ENCODE data around the gene ZBTB16. TPM values are rescaled to one million over a fixed set of nuclear protein-coding genes. Genes with fewer than 3 reads are reported as not detected.

ZBTB16 gene
- total and polyA plus RNA-seq, 3 donors from 2014 or later = 11.4 to 88.5 (median 51.5) TPM

DNA sequence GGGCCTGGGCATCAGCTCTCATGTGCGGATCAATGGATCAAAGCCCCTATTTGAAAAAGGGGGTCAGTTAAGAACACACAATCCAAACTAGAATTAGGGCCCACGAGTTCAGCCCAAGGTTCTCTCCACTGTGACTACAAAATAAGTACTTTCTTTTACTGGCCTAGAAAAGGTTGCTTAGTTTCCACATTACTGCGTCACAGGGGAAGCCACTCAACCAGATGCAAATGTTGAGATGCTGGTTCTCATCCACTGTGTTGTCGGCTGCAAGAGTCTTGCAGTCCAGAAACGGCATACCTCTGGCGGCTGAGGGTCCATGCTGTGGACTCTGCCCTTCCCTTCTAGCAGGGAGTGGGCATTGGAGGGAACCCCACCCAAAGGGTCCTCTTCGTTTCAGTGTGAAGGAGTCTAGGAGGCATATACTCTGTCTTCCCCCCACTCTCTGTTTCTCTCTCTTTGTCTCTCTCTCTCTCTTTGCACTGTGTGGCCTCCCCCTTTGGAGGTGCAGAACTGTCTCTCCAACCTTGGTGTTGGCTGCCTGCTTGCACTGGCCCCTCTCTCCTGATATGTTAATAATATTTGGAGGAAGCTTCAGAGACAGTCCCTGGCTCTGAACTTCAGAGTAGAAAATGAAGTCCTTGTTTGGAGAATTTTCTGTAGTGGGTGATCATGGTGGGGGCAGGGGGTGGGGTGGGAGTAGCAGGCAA is 137.6 kb downstream of the ZBTB16 start:
- no peak overlapping the region for H3K4me3 ChIP-seq
- no peaks in the 10 kb centered on the region for H3K27me3 ChIP-seq
- no peaks in the 10 kb centered on the region for H3K36me3 ChIP-seq (ENCODE audit: low read depth, missing control alignments)
- intact Hi-C loops (cut with DNase I; ENCODE audit: low total_unique reads) = no loop called here
- WGBS, 2 donors = 52 to 68% methylated on average over 7 of the region's 7 CpGs
- H3K9me3 ChIP-seq = no peaks in the 10 kb centered on the region
- TF ChIP-seq, protein P1, sequence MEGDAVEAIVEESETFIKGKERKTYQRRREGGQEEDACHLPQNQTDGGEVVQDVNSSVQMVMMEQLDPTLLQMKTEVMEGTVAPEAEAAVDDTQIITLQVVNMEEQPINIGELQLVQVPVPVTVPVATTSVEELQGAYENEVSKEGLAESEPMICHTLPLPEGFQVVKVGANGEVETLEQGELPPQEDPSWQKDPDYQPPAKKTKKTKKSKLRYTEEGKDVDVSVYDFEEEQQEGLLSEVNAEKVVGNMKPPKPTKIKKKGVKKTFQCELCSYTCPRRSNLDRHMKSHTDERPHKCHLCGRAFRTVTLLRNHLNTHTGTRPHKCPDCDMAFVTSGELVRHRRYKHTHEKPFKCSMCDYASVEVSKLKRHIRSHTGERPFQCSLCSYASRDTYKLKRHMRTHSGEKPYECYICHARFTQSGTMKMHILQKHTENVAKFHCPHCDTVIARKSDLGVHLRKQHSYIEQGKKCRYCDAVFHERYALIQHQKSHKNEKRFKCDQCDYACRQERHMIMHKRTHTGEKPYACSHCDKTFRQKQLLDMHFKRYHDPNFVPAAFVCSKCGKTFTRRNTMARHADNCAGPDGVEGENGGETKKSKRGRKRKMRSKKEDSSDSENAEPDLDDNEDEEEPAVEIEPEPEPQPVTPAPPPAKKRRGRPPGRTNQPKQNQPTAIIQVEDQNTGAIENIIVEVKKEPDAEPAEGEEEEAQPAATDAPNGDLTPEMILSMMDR (IDR thresholded peaks at IDR 0.05) = no peak
- TF ChIP-seq POLR2A (IDR thresholded peaks at IDR 0.05) = no peak
- peak overlapping the region; percentile 79 to 90 for H3K27ac ChIP-seq
- H3K4me1 ChIP-seq = peaks cover 59% of the 10 kb centered on the region
- no peak for DNase-seq

DNA sequence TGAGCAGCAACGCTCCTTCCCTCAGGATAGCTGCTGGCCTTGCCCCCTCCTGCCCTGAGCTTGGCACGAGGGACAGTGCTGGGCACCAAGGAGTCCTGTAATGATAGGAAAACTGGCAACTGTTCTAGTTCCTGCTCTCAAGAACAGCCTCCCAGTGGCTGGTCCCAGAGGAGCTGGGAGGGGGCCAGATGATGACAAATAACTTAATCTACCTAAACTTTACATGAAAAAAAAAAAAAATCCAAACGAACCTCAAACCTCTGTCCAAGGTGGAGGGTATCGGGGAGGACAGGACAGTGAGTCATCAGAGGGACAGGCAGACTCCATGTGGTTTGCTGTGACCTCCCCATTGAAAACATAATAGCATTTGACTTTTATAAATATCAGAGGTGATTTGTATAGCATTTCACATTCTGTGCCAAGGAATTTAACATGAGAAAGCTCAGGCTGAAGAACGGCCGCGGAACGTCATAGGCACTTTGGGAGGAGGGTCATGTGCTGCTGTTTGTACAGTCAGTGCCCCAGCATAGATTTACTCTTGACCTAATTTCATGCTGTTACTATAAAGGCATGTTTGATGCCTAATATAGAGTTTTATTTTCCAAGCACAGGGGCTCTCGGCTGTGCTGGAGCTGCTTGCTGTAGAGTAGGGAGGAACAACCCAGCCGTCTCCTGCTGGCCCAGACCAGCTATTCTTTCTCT is 138.4 kb downstream of the ZBTB16 start:
- intact Hi-C loops (cut with DNase I; ENCODE audit: low total_unique reads) = no loop called here
- H3K27ac ChIP-seq = peak overlapping the region; percentile 79 to 90
- DNase-seq = peak; percentile 88
- no peaks in the 10 kb centered on the region for H3K27me3 ChIP-seq
- TF ChIP-seq, protein P1 (IDR thresholded peaks at IDR 0.05) = peak in 1 of 3 experiments; percentile 8
- TF ChIP-seq POLR2A (IDR thresholded peaks at IDR 0.05) = peak; percentile 31
- 25 to 38% methylated on average over 10 of the region's 10 CpGs for WGBS, 2 donors
- H3K4me1 ChIP-seq = peaks cover 64% of the 10 kb centered on the region
- no peaks in the 10 kb centered on the region for H3K36me3 ChIP-seq (ENCODE audit: low read depth, missing control alignments)
- no peaks in the 10 kb centered on the region for H3K9me3 ChIP-seq
- H3K4me3 ChIP-seq = no peak overlapping the region

DNA sequence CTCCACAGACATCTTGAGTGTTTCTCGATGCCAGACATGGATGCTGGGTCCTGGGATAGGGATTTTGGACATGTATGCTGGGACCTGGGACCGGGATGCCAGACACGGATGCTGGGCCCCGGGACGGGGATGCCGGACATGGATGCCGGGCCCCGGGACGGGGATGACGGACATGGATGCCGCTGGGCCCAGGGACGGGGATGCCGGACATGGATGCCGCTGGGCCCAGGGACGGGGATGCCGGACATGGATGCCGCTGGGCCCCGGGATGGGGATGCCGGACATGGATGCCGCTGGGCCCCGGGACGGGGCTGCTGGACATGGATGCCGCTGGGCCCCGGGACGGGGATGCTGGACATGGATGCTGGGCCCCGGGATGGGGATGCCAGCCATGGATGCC is 139.5 kb downstream of the ZBTB16 start:
- DNase-seq = no peak
- Histone ChIP-seq H3K9me3 (no peaks in the 10 kb centered on the region), H3K36me3 (ENCODE audit: low read depth, missing control alignments) (no peaks in the 10 kb centered on the region), H3K4me1 (peaks cover 60% of the 10 kb centered on the region), H3K4me3 (no peak overlapping the region), H3K27me3 (no peaks in the 10 kb centered on the region), H3K27ac (peak overlapping the region; percentile 79 to 90)
- TF ChIP-seq POLR2A (IDR thresholded peaks at IDR 0.05) = no peak
- TF ChIP-seq, protein P1 (IDR thresholded peaks at IDR 0.05) = no peak
- WGBS, 2 donors = 85 to 94% methylated on average over 8 to 26 of the region's 26 CpGs
- intact Hi-C loops (cut with DNase I; ENCODE audit: low total_unique reads) = no loop called here

DNA sequence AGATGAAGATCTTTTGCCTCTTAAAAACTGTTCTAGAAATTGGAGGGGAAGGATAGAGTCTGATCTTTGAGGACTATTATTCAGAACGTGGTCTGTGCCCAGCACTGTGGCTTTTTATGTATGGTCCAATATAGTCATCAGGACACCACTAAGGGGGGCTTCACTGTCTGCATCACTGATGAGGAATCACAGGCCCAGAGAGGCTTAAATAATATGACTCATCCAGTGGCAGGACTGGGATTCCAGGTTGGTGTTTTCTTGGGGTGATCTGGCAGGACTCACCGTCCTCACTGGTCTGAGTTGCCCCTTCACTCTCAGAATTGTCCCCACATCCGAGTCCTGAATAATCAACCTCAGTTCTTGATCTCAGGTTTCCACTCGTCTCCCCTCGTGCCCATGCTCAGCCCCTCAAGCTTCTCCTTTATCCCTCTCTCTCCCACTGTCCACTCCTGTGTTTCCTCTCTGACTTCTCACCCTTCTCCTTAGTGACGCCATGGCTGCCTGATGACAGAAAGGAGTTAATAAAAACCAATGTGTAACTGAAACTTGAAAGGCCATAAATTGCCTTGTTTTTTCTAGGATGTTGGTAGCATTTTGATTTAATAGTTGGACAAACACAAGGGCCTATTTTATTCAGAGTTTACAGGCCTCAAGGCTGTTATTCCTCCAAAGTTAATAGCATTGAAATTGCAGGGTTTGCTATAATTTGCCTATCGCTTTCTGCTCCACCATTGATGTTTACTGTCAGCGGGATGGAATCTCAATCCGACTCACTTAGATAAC is 141.0 kb downstream of the ZBTB16 start:
- intact Hi-C loops (cut with DNase I; ENCODE audit: low total_unique reads) = no loop called here
- no peaks in the 10 kb centered on the region for H3K36me3 ChIP-seq (ENCODE audit: low read depth, missing control alignments)
- no peak for DNase-seq
- no peaks in the 10 kb centered on the region for H3K27me3 ChIP-seq
- H3K4me3 ChIP-seq = no peak overlapping the region
- H3K27ac ChIP-seq = peak overlapping the region; percentile 42 to 79
- no peaks in the 10 kb centered on the region for H3K9me3 ChIP-seq
- 86 to 91% methylated on average over 9 of the region's 9 CpGs for WGBS, 2 donors
- H3K4me1 ChIP-seq = peaks cover 52% of the 10 kb centered on the region
- TF ChIP-seq POLR2A (IDR thresholded peaks at IDR 0.05) = no peak
- TF ChIP-seq, protein P1 (IDR thresholded peaks at IDR 0.05) = no peak

All from testis (tissue), 3 donors.